GM12873 (cell line): Measurements from ENCODE around the gene SCAI.

Source experiments
- TF ChIP-seq, protein P1 (sequence below): IDR thresholded peaks from 2 replicates; pipeline ENCODE4 v1.5.1; 2012; ENCODE audit warnings: low read depth, mild to moderate bottlenecking, moderate library complexity, low read length, control low read depth; ENCODE audit not compliant: insufficient read depth; ENCODE audit errors: missing control alignments

Gene SCAI

DNA sequence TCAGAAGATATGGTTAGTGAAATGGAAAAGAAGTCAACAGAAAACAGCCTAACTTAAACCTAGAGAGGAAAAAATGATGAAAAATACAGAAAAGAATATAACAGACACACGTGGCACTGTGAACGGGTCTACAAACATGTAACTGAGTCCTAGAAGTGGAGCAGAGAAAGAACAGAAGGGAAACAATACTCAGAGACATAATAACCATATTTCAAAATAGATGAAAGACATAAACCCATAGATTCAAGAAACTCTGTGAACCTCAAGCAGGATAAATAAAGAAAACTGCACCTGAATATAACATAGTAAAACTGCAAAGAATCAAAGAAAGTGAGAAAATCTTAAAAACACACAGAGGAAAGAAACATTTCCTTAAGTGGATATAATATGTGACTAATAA lies 134.7 kb downstream of the SCAI start:
- TF ChIP-seq, protein P1, sequence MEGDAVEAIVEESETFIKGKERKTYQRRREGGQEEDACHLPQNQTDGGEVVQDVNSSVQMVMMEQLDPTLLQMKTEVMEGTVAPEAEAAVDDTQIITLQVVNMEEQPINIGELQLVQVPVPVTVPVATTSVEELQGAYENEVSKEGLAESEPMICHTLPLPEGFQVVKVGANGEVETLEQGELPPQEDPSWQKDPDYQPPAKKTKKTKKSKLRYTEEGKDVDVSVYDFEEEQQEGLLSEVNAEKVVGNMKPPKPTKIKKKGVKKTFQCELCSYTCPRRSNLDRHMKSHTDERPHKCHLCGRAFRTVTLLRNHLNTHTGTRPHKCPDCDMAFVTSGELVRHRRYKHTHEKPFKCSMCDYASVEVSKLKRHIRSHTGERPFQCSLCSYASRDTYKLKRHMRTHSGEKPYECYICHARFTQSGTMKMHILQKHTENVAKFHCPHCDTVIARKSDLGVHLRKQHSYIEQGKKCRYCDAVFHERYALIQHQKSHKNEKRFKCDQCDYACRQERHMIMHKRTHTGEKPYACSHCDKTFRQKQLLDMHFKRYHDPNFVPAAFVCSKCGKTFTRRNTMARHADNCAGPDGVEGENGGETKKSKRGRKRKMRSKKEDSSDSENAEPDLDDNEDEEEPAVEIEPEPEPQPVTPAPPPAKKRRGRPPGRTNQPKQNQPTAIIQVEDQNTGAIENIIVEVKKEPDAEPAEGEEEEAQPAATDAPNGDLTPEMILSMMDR, result no peak

DNA sequence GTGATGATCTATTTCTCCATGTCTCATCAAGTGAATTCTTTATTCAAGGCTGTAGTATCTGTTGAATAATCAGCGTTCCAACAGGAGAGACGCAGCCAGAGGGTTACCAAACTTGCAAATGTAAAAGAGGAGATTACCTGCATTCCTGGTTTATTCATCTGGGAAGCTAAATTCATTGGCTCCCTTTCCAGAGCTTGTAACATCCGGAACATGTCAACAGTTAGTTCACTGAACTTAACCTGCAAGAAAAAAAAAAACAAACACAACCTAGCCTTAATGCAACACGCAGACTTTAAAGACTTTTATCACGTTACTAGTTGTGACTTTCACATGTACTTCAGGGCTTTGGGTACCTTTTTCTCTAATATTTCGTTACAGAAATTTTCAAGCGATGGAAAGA lies 140.0 kb downstream of the SCAI start:
- TF ChIP-seq, protein P1, result no peak

DNA sequence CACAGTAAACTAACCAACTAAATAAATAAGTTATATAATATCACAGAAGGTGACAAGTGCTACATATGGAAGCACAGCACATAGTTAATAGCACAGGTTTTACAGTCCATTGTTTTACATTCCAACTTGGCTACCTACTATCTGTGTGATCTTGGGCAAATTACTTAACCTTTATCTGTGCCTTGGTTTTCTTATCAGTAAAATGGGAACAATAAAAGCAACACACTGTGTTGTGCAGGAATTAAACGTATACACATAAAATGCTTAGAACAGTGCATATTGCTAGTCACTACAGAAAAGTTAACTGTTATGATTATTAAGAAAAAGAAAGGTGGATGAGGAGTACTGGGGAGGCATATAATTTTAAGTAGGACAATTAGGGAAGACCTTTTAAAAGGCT lies 159.6 kb downstream of the SCAI start:
- TF ChIP-seq, protein P1, result no peak

DNA sequence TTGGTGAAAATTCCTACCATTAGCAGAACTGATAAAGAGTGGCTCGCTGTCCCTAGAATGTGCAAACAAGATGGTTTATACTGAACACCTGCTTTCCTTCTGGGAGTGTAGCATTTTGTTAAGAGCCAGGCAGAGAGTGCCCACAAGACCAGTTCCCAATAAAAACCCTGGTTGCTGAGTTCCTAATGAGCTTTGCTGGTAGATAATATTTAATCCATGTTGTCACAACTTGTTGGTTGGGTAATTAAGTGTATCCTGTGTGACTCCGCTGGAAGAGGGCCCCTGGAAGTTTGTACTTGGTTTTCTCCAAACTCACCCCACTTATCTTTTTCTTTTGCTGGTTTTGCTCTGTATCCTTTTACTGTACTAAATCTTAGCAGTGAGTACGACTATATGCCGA lies 162.9 kb downstream of the SCAI start:
- TF ChIP-seq, protein P1, result no peak

DNA sequence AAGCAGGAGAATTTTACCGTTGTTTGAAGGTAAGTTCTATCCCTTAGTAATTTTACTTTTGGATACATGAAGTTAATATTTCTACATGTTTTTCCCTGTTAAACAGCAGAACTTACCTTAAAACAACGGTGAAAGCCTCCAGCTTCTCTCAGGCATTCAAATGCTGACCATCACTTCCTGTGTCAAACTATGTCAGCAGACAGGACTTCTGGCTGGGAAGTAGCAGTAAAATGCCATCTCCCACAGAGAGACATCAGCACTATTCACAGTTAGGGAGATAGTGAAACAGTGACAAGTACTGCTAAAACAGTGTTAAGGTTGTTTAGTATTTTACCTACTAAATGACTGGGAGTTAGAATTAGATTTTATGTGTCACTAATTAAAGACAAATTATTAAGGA lies 168.2 kb downstream of the SCAI start:
- TF ChIP-seq, protein P1, result no peak

DNA sequence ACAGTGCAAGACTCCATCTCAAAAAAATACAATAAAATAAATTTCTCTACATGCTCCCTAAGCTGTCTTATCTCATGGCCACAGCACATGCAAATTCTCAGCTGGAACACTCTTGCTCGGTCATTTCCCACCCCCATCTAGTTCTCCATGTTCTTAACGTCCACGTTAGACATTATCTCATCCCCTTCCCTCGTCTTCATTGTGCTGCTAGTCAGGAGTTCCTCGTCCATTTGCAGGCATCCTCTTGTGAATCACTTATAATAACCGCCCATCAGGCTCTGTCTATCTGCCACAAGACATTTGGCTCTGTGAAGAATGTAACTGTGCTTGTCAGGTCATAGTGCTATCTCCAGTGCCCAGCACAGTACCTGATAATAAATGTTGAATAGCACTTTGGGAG lies 169.5 kb downstream of the SCAI start:
- TF ChIP-seq, protein P1, result no peak

DNA sequence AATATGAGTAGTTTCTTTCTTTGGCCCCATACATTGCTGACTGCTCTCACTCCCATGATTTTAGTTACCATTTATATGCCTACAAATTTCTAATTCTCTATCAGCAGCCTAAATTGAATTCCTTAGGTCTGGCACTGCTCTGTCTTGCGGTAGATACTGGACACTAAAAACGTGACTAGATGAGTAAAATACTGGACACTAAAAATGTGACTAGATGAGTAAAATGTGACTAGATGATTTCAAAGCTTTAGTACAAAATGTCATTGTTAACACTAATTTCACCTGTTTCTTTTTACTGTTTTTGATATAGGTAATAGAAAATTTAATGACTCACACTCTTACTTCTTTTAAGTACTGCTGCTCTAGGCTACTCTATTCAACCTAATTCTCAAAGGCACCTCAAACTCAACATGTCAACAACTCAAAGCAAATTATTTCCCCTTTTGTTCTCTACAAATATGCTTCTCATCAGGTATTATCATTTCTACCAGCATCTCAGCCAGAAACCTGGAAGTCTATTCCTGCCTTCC lies 171.0 kb downstream of the SCAI start:
- TF ChIP-seq, protein P1, result no peak
